Stimulated activated CD8-positive, alpha-beta memory T cell treated with anti-CD3 and anti-CD28 coated beads, Interleukin-7, amount 100 ng/mL, for 4 hours (primary cell): ENCODE results near the gene NSMCE4A.
"Not testable (repeated sequence)": the region's sequence is repeated elsewhere in the genome, so short reads cannot be mapped to it uniquely, and the experiment has no call there.

Experiments used
- DNase-seq, 2 donors: peaks; one replicate each; pipeline ENCODE4 v3.0.0-alpha.2; 2020; ENCODE audit warnings: low read depth in 2 of 2

NSMCE4A gene

DNA sequence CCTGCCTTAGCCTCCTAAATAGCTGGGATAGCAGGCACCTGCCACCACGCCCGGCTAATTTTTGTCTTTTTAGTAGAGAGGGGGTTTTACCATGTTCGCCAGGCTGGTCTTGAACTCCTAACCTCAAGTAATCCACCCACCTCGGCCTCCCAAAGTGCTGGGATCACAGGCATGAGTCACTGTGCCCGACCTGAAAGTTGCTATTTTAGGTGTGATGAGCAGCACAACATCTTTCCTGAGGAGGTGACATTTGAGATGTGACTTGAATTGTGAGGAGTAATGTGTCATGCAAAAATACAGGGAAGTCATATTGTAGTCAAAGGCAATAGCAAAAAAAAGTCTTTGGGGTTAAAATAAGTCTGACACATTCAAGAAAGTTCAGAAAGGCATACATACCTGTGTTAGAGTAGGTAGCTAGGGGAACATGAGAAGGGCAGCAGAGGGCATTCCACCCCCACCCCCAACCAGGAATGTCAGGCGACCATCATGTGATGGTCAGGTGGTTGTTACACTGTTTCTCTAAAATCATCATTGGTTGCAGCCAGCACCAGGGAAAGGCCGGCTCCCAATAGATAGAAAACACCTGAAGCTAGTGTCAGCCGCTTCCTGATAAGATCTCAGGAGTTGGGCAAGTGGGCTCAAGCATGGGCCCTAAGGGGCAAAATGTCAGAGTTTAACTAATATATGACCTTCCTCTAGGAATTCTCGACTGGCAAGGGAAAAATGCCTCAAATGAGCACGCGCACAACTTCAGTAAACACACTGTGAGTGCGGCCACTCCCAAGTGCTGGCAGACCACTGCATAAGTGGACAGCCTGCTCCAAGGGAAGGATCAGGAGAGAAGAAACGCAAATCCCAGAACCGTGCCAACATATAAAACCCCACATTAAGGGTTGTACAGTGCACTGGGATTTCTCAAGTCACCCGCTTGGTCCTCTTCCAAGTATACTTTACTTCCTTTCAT lies 13.6 kb upstream of the NSMCE4A start, which contains the start of gene TACC2:
TSS of gene TACC2 (plus strand) at position 803 of the 964 bp plus-strand sequence. CDS start 32,819 bp downstream, outside the sequence.
- no peak for DNase-seq

DNA sequence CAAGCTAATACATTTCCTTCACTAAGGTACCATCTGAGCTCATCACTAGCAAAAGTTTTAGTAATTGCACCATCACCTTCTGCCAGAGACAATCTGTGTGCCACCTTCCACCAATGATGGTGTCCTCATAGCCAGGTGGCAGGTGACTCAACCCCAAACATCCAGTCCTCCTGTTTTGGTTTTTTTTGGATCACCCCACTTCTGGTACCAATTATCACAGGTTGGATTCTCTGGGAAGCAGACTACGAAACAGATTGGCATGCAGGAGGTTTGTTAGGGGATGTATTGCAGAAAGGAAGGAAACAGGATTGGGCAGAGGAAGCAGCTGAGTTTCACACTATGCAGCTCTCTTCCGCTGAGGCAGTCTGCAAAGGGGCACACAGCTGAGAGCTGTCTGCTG lies 9.4 kb upstream of the NSMCE4A start:
- DNase-seq, result no peak

DNA sequence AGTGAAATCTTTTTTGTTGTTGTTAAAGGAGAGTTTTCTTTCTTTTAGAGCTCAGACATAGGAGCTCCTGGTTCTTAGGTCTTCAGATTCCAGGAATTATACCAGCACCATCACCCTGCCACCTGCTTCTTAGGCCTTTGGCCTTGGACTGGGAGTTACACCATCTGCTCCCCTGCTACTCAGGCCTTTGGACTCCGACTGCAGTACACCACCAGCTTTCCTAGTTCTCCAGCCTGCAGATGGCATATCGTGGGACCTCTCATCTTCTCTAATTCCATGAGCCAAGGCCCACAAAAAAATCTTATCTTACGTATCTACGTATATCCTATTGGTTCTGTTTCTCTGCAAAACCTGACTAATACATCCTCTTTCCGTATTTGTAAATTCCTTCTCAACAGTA lies 8.8 kb upstream of the NSMCE4A start:
- DNase-seq, result no peak

DNA sequence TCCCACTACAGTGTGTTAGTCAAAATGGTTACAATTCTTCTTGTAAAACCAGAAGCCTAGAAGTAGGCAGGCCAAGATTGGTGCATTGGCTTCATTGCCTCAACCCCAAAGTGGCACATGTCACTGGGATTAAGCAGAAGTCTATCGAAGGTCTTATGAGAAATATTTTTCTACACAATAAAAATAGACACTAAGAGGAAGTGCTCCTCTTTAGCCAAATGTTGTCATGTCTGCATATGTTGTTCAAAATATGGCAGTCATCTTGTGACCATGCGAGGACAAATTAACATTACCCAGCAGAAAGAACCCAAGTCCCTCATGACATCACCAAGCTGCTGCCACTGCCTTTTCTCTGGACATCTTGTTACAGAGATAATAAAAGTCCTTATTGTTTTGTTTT lies 6.3 kb upstream of the NSMCE4A start:
- no peak for DNase-seq

DNA sequence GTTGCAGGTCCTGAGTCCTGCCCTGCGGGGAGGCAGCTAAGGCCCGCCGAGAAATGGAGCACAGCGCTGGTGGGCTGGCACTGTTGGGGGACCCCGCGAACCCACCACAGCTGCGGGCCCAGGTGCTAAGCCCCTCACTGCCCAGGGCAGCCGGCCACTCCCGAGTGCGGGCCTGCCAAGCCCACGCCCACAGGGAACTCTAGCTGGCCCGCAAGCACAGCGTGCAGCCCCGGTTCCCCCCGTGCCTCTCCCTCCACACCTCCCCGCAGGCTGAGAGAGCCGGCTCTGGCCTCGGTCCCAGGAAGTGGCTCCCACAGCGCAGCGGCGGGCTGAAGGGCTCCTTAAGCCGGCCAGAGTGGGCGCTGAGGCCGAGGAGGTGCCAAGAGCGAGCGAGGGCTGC lies 3.5 kb upstream of the NSMCE4A start:
- no peak for DNase-seq

DNA sequence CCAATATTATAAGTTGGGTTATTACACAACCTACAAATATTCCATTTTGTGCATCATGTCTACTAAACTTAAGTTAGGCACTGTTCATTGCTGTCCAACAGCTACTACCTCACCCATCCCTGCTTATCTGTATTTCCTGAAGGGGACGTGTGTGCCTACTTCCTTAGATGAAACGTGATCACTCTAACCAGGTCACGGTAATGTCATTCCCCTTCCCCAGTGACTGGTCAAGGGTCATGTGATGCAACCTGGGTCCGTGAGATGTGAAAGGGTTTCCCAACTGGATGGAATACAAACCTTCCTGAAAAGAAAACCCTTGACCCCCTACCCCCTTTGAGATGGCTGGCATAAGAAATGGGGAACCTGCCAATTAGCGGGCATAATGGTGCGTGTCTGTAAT lies 1.6 kb upstream of the NSMCE4A start:
- DNase-seq, result no peak

DNA sequence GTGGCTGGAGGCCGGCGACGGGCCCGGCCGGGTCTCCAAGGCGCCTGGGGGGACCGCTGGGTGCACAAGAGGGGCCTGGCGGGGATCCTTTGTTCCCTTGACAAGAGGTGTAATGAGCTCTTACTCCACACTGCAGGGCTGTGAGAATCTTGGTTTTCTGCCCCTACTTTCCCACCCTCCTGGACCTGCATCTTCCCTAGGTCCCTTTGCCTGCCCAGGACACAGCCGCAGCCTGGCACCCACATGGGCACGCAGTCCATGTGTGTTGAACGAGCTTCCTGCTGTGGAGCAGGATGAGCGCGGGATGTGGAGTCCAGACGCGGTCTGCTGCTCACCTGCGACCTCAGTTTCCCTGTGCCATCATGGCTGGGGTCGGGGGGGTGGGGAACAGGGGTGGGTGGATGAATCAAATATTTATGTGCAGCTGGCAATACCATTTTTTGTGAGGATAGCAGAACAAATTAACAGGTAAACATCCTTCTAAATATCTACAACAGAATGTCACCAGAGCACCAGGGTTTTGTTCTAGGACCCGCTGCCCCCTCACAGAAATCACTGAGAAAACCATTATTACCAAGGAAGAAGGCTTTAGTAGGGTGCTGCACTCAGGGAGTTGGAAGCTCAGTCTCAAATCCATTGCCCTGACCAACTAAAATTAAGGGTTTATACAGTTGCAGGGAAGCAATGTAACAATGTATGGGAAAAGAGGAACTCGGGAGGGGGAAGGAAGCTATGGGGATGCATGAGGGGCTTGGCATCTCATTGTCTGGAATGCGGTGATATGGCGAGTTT lies 474 bp upstream of the NSMCE4A start:
- no peak for DNase-seq

DNA sequence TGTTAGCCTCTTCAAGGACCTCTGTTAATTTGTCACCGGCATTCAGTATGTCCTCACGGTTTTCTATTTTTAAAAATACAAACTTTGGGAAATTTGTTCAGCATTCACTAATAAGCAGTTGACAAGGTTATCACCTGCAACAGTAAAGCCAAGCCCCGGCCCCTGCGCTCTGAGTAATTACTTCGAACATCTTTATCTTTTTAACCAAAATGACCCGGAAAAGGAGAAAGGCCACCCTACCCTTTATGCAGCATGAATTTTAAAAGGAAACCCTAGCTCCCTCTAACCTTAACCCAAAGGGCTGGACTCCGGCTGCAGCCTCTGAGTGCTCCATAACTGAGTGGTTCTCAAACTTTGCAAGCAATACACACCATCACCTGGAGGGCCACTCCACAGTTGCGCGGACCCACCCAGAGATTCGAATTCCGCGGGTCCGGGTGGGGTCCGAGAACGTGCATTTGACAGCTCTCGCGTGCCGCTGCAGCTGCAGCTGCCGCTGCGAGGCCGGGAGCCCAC lies 940 bp downstream of the NSMCE4A start:
- no peak for DNase-seq

DNA sequence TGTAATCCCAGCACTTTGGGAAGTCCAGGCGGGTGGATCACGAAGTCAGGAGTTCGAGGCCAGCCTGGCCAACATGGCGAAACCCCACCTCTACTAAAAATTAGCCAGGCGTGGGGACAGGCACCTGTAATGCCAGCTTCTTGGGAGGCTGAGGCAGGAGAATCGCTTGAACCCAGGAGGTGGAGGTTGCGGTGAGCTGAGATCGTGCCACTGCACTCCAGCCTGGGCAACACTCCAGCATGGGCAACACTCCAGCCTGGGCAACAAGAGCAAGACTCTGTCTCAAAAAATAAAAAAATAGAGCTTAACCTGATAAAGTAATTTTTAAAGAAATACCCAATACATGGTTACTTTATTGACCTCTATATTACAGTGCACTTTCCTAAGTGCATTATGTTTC lies 5.9 kb downstream of the NSMCE4A start:
- DNase-seq, result not testable (repeated sequence)

DNA sequence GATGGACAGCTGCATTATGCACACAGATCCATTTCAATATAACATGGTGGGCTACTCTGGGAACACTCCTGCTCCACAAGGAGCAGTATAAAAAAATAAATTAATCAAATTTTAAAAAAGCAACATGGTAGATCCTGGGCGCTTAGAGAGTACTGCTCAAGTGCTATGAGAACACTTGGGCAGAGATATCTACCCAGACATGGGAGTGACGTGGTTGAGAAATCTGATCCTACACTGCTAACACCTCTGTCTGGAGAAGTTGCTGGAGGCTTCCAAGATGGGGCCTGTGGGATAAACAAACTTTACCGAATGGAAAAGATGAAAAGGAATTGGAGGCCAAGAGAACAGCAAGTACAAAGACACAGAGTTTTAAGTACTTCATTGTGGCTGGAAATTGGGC lies 9.0 kb downstream of the NSMCE4A start:
- DNase-seq, result no peak

DNA sequence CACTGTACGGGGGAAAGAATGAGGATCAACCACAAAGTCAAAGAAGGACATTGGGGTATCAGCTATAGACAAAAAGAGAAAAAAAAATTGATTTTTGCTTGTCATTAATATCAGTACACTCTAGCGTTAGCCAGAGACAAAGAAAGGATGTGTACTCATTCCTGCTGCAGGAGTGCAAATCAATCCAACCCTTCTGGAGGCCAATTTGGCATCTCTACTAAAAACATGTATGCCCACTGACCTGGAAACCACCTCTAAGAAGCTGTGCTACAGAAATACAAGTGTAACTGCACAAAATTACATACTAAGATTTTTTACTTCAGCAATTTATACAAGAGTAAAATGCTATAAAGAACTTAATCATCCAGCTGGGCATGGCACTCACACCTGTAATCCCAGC lies 13.6 kb downstream of the NSMCE4A start:
- DNase-seq, result no peak

DNA sequence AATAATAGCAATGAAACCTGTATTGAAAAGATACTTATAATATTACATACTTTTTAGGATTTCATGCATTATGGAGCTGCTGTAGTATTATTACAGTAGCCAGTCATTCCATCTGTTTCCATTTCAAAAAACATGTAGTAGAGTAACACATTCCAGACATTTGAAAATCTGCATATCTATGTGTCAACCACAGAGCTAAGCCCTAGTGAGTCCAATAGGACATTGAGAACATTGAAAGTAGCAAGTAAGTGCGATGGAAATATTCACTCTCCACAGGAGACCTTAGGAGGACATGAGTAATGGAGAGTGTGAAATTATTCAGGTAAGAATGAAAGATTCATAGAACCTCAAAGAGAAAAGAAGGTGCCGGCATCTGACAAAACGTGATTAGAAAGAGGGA lies 15.3 kb downstream of the NSMCE4A start:
- DNase-seq, result no peak

DNA sequence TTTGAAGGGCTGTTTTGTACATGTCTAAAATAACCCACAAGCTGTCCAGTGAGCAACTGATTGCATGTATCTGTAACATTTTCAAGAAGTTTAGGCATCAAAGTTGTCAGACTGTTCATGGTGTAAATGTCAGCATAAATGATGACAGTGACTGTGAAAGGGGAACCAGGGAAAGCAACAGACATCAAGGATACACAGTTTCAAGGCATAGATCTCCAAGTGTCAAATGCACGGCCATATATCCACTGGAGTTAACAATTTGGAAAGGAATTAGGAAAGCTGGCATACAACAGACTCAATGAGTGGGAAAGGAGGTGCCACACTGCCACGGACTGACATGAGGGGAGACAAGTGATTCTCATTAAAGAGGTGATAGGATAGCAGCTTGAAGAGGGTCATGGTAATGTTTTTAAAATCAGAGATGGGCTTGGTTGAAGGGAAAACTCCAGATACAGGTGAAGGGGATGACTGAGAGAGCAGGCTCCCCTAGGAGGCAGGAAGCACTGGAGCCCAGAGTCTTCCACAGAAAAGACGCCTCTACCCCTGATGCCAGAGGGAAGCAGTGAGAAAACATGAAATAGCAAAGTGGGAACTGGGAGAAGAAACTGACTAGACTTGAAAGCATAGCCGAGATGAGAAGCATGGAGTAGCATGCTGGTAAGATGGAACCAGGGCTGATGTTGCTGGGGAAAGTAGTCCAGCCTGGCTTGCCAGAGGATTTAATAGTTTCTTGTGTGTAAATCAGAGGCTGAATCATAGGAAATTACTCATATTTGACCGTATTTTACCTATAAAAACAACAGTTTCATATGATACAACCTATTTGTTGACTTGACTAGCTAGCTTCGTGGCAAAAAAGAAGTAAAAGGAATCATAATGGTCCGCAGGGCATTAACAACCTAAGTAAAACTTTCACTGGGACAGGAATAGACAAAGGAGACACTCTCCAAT lies 18.6 kb downstream of the NSMCE4A start:
- no peak for DNase-seq

DNA sequence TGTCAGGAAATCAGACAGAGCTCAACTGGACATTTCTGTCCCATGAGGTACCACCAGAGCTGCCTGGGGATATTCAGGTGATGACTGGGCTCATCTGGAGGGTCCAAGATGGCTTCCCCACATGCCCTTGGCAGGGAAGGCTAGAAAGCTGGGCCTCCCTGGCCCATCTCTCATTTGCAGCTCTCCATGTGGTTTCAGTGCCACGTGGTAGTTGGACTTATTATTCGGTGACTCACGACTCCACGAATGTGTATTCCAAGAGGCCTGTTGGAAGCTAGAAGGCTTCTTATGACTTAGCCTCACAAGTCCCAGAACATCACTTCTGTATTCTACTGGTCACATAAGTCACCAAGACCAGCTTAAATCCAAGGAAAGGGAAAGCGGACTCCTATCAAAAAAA lies 22.8 kb downstream of the NSMCE4A start:
- no peak for DNase-seq

DNA sequence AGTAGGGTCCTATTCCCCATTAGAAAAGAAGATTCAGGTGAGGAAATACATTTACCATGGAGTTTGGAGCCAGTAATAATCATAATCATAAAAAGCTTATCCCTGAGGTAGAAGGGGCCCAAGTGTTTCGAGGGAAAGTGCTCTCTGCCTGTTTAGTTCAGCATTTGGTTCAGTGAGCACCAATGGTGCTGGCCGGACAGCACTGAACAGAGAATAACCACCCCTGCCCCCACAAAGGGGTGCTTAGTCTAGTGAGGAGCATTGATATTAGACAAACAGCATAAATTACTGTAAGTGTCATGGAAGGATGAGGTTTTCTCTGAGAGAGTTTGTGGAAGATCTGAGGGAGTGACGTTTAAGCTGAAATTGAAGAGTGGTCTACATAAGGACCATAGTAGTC lies 25.6 kb downstream of the NSMCE4A start:
- DNase-seq, result no peak

DNA sequence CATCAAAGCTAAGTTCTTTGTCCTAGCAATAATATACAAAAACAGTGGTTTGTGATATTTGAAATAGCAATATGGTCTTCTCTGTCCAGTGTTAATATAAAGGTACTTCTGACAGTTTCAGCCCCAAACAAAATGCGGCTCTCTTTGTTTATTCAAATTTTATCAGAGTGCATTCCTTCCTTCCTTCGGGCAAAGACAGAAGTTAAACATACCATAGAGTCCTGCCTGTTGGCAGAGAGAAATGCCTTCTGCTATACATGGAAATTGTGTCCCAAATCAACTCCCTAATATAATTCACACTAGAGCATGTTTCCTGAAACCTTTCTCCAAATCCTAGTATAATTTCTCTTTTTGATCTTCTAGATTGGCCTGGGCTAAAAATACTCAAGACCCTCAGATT lies 26.0 kb downstream of the NSMCE4A start:
- no peak for DNase-seq

DNA sequence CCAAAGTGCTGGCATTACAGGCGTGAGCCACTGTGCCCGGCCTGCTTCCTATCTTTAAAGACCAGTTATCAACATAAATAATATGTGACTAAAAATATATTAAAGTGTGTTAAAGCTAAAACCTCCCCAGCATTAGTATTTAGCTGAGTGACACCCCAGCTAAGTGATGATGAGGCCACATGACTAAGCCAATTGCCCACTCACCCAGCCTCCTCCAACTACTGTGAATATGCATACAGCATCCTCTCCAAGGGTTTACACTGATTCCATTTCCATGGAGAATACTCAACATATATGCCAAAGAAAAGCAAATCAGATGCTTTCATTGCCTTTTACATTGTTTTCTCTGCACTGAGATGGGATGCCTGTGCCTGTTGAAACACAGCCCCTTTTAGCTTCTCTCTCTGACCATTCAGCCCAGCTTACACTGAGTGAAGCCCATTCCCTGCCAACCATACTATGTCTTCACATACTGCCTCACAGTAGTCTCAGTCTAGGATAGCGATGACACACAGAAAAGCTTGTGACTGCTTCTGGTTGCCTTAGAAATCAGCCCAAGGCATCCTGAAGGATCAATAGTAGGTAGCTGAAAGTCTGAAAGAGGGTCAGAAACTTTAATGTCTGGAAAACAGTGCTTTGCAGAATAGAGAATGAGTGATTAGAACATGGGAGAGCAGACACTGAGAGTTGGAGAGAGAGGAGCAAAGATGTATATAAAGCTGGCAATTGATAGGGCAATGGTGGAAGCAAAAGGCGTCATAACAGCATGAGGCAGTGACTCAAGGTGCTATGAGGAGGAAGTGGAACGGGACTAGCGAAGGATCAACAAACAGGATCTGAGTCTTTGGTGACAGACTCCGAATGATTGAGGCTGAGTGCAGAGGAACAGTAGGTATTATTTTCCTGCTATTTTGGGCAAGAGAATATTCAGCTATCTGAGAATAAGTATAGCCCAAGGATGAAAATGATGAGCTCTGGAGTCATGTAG lies 27.4 kb downstream of the NSMCE4A start:
- no peak for DNase-seq

DNA sequence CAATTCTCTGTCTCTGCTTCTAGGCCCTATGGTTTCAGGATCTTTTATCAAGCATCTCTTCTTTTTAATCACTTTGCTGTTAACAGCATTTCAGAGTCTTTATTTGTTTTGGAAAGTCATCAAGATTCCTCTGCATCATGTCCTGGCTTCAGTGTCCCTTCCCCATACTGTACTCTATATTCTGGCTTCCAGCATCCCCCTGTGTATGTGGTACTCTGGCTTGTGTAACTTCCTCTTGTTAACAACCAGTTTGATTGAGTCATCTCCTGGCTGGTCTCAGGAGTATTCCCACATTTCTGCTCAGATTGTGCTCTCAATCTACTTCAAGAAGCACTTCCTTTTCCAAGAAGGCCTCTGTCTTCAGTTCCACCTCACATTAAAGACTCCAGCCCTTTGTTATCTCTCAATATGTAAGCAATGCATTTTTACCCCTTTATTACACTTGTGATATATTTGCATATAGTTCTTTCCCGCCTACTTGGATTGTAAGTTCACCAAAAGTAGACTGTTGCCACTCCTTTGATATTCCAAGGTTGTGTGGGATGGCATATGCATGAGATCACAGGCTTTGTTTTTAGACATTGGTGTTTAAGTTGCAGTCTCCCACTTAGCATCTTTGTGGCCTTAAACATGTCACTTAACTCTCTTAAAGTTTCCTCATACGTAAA lies 32.1 kb downstream of the NSMCE4A start:
- DNase-seq, result no peak

DNA sequence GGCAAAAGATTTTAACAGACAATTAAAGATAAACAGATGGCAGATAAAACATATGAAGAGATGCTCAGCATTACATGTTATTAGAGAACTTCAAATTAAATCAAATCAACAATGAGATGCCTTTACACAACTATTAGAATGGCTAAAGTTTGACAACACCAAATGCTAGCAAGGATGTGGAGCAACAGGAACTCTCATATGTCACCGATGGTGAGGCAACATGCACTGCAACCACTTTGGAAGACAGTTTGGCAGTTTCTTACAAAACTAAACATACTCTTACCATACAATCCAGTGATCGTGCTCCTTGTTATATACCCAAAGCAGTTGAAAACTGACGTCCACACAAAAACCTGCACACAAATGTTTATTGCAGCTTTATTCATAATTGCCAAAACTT lies 33.5 kb downstream of the NSMCE4A start:
- DNase-seq, result no peak

DNA sequence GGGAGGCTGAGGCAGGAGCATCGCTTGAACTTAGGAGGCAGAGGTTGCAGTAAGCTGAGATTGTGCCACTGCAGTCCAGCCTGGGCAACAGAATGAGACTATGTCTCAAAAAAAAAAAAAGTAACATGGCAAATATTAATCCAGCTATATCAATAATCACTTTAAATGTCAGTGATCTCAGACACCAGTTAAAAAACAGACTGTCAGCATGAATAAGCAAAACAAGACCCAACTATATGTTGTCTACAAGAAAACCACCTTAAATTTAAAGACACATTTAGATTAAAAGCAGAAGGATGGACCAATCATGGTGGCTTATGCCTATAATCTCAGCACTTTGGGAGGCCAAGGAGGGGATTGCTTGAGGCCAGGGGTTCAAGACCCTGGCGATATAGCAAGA lies 38.7 kb downstream of the NSMCE4A start:
- DNase-seq, result no peak
